HepG2 (cell line): ENCODE data around the gene PPP1R13L. TPM values are rescaled to one million over a fixed set of nuclear protein-coding genes. Genes with fewer than 3 reads are reported as not detected.

Experiments used
- CENPT ChIP-seq: sonication (generic); formaldehyde crosslinking; IDR thresholded peaks from 2 replicates; pipeline ENCODE4 v1.8.0; 2022; ENCODE audit warnings: low read depth, mild to moderate bottlenecking, moderate library complexity, missing genetic modification reagents
- ELF3 ChIP-seq: IDR thresholded peaks from 2 replicates; pipeline ENCODE4 v1.6.1; 2016; ENCODE audit warnings: missing genetic modification reagents, missing compliant biosample characterization
- FOXP4 ChIP-seq: sonication (generic); formaldehyde crosslinking; IDR thresholded peaks from 2 replicates; pipeline ENCODE4 v1.4.0; 2020; ENCODE audit warnings: missing genetic modification reagents
- HNF4G ChIP-seq, 2 experiments: sonication (generic) in 1 of 2; formaldehyde crosslinking in 1 of 2; IDR thresholded peaks; 2 replicates each; pipeline versions ENCODE4 v1.4.0 to v1.6.1; 2011 to 2020; ENCODE audit warnings: borderline replicate concordance in 2 of 2, low read depth in 2 of 2, mild to moderate bottlenecking in 2 of 2, low read length in 1 of 2, missing genetic modification reagents in 1 of 2, moderate library complexity in 1 of 2
- MEIS2 ChIP-seq: sonication (generic); formaldehyde crosslinking; IDR thresholded peaks from 2 replicates; pipeline ENCODE4 v1.9.0; 2021; ENCODE audit warnings: mild to moderate bottlenecking, missing genetic modification reagents
- SNRNP70 ChIP-seq: fragments of 200-400 bp; formaldehyde crosslinking; IDR thresholded peaks from 2 replicates; pipeline ENCODE4 v1.6.1; 2017; ENCODE audit warnings: mild to moderate bottlenecking, low read depth, low read length, moderate library complexity
- SP5 ChIP-seq: IDR thresholded peaks from 2 replicates; pipeline ENCODE4 v1.6.1; 2016; ENCODE audit warnings: low read depth, borderline replicate concordance
- ZBTB7B ChIP-seq: sonication (generic); formaldehyde crosslinking; IDR thresholded peaks from 2 replicates; pipeline ENCODE4 v1.4.0; 2020; ENCODE audit warnings: missing genetic modification reagents
- ZNF235 ChIP-seq: sonication (generic); formaldehyde crosslinking; IDR thresholded peaks from 2 replicates; pipeline ENCODE4 v1.8.1; 2023; ENCODE audit warnings: mild to moderate bottlenecking, missing genetic modification reagents, borderline replicate concordance
- ZNF331 ChIP-seq: sonication (generic); formaldehyde crosslinking; IDR thresholded peaks from 2 replicates; pipeline ENCODE4 v1.4.0; 2020; ENCODE audit warnings: missing genetic modification reagents
- ZNF512B ChIP-seq: sonication (generic); formaldehyde crosslinking; IDR thresholded peaks from 2 replicates; pipeline ENCODE4 v1.5.1; 2020; ENCODE audit warnings: missing genetic modification reagents, mild to moderate bottlenecking, borderline replicate concordance
- ZNF543 ChIP-seq: sonication (generic); formaldehyde crosslinking; IDR thresholded peaks from 2 replicates; pipeline ENCODE4 v1.4.0; 2020; ENCODE audit warnings: mild to moderate bottlenecking, missing genetic modification reagents
- ZNF557 ChIP-seq: sonication (generic); formaldehyde crosslinking; IDR thresholded peaks from 2 replicates; pipeline ENCODE4 v1.4.0; 2020; ENCODE audit warnings: missing genetic modification reagents
- ZNF580 ChIP-seq: IDR thresholded peaks from 2 replicates; pipeline ENCODE4 v1.6.1; 2016; ENCODE audit warnings: low read depth, borderline replicate concordance
- ZNF709 ChIP-seq: sonication (generic); formaldehyde crosslinking; IDR thresholded peaks from 2 replicates; pipeline ENCODE4 v1.5.0; 2020; ENCODE audit warnings: mild to moderate bottlenecking, missing genetic modification reagents
- ZNF816 ChIP-seq: sonication (generic); formaldehyde crosslinking; IDR thresholded peaks from 2 replicates; pipeline ENCODE4 v1.8.0; 2022; ENCODE audit warnings: missing genetic modification reagents, mild to moderate bottlenecking, borderline replicate concordance
- polyA plus RNA-seq, 8 experiments: library from polyadenylated mRNA; depleted of rRNA in 3 of 8; stranded (reverse) in 7 of 8; unstranded in 1 of 8; fragments of >200 nt; fragmentation: Illumina TruSeq in 4 of 8; extraction: Trizol in 4 of 8; gene quantifications; 2 replicates each; pipeline versions ENCODE4 v1.2.1 to v1.2.3, GENCODE V29; 2011 to 2016; ENCODE audit warnings: low read depth in 4 of 8, missing spikeins in 1 of 8, mixed read lengths in 1 of 8; ENCODE audit not compliant: insufficient read depth in 1 of 8
- total RNA-seq, 5 experiments: library from RNA; depleted of rRNA; stranded (reverse); fragments of >200 nt; fragmentation: Illumina TruSeq; extraction: Trizol; gene quantifications; 2 replicates each; pipeline ENCODE4 v1.2.3, GENCODE V29; 2016; ENCODE audit warnings: low read depth in 1 of 5
- TF ChIP-seq, protein P1 (sequence below): sonication (generic); formaldehyde crosslinking; conservative IDR thresholded peaks from 2 replicates; pipeline ENCODE4 v1.8.0; 2022; ENCODE audit warnings: low read depth, missing genetic modification reagents
- TF ChIP-seq, protein P2 (sequence below): sonication (generic); formaldehyde crosslinking; IDR thresholded peaks from 2 replicates; pipeline ENCODE4 v1.5.0; 2020; ENCODE audit warnings: missing genetic modification reagents, mild to moderate bottlenecking, borderline replicate concordance

PPP1R13L gene
- total and polyA plus RNA-seq, 2 of the 13 experiments (the other 11 are each of a cell fraction or from before 2014, with no cell fraction given): 1.3 to 6.6 TPM

GRCh38 chr19:45423033-45423588, 18.2 kb upstream of the PPP1R13L start (continued):
- no peak for TF ChIP-seq SP5
- peak; percentile 13; the same call in 1 of the 2 replicates for TF ChIP-seq ZNF543 (CRISPR knock-in tag)
- no peak for TF ChIP-seq ELF3
- TF ChIP-seq, protein P1, sequence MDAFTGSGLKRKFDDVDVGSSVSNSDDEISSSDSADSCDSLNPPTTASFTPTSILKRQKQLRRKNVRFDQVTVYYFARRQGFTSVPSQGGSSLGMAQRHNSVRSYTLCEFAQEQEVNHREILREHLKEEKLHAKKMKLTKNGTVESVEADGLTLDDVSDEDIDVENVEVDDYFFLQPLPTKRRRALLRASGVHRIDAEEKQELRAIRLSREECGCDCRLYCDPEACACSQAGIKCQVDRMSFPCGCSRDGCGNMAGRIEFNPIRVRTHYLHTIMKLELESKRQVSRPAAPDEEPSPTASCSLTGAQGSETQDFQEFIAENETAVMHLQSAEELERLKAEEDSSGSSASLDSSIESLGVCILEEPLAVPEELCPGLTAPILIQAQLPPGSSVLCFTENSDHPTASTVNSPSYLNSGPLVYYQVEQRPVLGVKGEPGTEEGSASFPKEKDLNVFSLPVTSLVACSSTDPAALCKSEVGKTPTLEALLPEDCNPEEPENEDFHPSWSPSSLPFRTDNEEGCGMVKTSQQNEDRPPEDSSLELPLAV: no peak
- TF ChIP-seq CENPT (CRISPR knock-in tag): no peak
- TF ChIP-seq, protein P2, sequence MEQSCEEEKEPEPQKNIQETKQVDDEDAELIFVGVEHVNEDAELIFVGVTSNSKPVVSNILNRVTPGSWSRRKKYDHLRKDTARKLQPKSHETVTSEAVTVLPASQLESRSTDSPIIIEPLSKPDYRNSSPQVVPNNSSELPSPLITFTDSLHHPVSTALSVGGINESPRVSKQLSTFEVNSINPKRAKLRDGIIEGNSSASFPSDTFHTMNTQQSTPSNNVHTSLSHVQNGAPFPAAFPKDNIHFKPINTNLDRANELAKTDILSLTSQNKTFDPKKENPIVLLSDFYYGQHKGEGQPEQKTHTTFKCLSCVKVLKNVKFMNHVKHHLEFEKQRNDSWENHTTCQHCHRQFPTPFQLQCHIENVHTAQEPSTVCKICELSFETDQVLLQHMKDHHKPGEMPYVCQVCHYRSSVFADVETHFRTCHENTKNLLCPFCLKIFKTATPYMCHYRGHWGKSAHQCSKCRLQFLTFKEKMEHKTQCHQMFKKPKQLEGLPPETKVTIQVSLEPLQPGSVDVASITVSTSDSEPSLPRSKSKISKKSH (CRISPR knock-in tag): no peak
- TF ChIP-seq ZNF557 (CRISPR knock-in tag): 0 out of 2 replicates have a peak, but pooled peaks have one; percentile 32
- no peak for TF ChIP-seq HNF4G (IDR thresholded peaks at IDR 0.05; ENCODE audit: borderline replicate concordance, low read depth, low read length)
- 0 out of 2 replicates have a peak, but pooled peaks have one; percentile 11 for TF ChIP-seq HNF4G (CRISPR knock-in tag; IDR thresholded peaks at IDR 0.05; ENCODE audit: borderline replicate concordance, low read depth)
- no peak for TF ChIP-seq ZNF331 (CRISPR knock-in tag)
- no peak for TF ChIP-seq ZNF580
- TF ChIP-seq ZNF709 (CRISPR knock-in tag): no peak; the same call in 1 of the 2 replicates
- 0 out of 2 replicates have a peak, but pooled peaks have one; percentile 2 for TF ChIP-seq FOXP4 (CRISPR knock-in tag)
- TF ChIP-seq SNRNP70: no peak
- no peak for TF ChIP-seq ZBTB7B
- no peak for TF ChIP-seq ZNF235 (CRISPR knock-in tag)
- no peak for TF ChIP-seq ZNF816 (CRISPR knock-in tag)
- no peak for TF ChIP-seq MEIS2 (CRISPR knock-in tag)
- 0 out of 2 replicates have a peak, but pooled peaks have one; percentile 9 for TF ChIP-seq ZNF512B (CRISPR knock-in tag)
